ENCODE results near the gene RAB5A.
"Not testable (repeated sequence)": the region's sequence is repeated elsewhere in the genome, so short reads cannot be mapped to it uniquely, and the experiment has no call there.

The RAB5A gene

DNA sequence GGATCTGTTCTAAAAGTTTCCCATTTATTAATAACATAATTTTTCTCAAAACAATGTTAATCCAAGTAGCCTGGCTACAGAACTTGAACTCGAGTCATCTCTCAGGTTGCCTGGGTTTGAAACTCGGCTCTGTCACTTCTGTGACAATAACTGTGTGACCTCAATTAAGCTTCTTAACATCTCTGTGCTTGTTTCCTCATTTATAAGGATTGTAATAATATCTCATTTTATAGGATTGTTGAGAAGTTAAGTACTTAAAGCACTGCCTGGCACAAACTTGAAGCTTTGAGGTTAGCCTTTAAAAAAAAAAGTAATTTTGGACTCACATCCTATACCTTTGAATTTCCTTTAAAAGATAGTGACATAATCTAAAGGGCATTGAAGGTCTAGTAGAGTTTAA, 3.4 kb downstream of the RAB5A start:
- DNase-seq = no peak

DNA sequence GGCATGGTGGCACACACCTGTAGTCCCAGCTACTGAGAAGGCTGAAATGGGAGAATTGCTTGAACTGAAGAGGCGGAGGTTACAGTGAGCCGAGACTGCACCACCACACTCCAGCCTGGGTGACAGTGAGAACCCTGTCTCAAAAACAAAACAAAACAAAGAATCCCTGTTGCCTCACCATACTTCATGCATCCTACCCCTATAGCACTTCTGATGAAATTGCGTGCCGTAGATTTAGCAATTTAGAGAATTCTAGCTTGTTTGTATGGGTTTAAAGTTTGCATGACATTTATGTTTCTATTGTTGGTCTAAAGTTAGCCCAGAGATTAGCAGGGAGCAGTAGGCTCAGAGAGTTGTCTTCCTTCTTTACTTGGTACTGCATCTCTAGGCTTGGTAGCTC, 7.8 kb downstream of the RAB5A start:
- no peak for DNase-seq

DNA sequence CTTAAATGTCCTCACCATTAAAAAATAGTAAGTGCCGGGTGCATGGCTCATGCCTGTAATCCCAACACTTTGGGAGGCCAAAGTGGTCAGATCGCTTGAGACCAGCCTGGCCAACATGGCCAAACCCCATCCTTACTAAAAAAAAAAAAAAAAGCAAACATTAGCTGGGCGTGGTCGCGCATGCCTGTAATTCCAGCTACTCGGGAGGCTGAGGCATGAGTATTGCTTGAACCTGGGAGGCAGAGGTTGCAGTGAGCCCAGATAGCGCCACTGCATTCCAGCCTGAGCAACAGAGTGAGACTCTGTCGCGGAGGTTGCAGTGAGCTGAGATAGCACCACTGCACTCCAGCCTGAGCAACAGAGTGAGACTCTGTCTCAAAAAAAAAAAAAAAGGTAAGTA, 10.5 kb downstream of the RAB5A start:
- DNase-seq = not testable (repeated sequence)

DNA sequence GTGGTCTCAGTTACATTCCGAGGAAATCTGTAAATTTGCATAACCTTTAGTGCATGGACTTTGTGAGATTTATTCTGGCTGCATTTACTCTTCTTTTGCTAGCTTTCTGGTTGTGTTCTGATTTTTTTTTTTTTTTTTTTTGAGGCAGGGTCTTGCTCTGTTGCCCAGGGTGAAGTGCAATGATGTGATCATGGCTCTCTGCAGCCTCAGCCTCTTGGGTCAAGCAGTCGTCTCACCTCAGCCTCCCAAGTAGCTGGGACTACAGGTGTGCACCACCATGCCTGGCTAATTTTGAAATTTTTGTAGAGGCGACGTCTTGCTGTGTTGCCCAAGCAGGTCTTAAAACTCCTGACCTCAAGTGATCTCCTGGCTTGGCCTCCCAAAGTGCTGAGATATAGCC, 12.6 kb downstream of the RAB5A start:
- DNase-seq = no peak

DNA sequence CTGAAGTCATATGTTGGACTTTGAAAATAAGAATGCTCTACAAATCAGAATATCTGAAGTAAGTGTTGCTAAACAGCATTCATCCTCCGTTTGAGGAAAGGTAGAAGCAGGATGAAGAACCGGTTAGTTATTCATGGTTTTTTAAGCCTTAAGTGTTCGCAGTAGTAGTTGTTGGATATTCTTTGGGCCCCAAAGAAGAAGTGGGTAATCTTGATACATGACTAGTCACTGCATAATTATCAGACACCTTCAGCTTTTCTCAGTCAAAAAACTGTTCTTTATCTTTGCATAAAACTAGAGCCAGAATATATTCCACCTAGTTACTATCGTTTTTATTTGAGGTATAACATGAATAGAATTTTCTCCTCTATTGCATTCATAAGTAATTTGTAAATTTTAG, 13.8 kb downstream of the RAB5A start:
- no peak for DNase-seq

DNA sequence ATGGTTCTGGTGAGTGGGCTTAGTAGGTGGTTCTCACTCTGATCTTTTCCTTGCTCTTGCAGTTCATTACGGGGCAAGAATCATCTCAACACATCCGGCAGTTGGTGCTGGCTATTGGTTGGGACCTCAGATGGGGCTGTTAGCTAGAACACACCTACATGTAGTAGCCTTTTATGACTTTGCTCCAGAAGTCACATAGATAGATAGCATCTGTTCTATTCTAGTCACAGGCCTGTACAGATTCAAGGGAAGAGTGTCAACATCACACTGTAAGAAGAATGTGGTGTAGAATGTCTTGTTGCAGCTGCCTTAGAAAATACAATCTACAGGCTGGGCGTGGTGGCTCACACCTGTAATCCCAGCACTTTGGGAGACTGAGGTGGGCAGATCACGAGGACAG, 15.1 kb downstream of the RAB5A start:
- DNase-seq = no peak

DNA sequence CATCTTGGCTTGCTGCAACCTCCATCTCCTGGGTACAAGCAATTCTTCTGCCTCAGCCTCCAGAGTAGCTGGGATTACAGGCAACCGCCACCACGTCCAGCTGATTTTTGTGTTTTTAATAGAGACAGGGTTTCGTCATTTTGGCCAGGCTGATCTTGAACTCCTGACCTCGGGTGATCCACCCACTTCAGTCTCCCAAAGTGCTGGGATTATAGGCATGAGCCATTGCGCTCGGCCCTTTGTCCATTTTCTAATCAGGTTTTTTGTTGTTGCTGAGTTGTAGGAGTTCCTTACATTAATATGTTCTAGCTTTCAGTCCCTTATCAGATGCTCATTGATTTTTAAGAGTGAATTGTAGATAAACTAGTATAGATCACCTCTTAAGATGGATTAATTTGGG, 20.3 kb downstream of the RAB5A start:
- DNase-seq = no peak

DNA sequence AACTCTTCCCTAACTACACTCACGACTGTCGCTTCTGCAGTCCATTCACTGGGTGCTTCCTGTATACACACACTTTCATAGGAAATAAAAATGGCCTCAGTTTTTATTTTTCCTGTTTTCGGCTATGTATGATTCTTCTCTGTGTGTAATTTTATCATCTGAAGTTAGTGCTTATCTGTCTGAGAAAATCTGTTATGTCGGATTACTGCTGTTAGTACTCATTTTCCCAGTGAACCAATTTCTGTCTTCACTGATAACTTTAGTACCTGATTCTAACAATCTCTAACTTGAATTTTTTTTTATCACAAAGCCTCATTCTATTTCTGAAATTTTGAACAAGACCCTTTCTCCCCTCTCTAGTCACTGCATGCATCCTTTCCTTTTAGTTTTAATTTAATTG, 20.9 kb downstream of the RAB5A start:
- no peak for DNase-seq

DNA sequence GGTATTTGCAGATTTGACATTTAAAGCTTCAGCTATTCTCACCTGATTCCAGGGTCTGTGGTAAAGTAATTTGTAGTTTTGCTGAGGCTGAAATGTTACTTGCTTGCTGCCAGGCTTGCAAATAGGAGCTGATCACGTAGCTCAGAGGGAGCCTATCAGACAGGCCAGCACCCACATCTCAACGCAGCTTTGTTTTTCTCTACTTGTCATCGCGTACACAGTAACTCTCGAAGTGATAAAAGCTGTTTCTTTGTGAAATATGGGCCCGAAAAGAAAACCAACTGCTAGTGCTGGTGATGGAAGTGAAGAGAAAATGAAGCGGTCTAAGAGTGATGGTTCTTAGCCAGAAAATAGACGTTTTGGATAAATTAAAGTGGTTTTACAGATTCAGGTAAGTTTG, 23.4 kb downstream of the RAB5A start:
- DNase-seq = no peak

DNA sequence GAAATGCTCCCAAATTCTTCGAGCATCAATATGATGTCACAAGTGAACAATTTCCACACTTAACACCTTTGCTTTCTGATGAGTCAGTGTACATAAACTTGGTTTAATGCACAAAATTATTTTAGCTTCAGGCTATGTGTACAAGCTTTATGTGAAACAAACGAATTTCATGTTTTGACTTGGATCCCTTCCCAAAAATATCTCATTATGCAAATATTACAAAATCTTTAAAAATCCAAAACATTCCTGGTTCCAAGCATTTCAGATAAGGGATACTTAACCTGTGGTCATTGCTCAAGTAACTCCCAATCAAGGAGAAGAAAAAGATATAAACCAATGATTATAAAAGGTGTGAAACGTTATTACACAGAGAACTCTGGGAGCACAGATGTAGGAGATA, 25.2 kb downstream of the RAB5A start:
- DNase-seq = no peak

DNA sequence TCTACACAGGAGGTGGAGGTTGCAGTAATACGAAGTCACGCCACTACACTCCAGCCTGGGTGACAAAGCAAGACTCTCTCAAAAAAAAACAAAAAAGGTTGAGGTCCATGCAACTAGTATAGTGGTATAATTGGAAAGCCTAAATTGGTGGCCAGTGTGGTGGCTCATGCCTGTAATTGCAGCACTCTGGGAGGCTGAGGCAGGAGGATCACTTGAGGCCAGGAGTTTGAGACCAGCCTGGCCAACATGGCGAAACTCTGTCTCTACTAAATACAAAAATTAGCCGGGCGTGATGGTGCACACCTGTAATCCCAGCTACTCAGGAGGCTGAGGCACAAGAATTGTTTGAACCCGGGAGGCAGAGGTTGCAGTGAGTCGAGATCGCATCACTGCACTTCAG, 42.0 kb downstream of the RAB5A start:
- not testable (repeated sequence) for DNase-seq

DNA sequence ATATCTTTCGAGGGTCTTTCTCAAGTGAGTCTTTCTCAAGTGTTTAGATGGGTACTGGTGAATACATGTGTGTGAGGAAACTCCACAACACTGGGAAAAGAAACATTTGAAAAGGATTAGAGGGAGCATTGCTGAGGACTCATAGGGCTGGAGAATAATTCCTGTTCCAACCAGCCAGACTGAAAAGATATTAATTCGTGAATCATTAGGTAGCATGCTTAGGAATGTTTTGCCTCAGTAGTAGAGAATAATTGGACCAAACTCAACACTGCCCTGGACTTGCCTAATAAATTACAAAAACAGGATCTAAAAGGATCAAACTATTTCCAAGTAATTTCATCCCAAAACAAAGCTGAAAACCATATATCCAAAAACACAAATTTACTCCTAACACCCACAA, 47.9 kb downstream of the RAB5A start:
- DNase-seq = no peak

DNA sequence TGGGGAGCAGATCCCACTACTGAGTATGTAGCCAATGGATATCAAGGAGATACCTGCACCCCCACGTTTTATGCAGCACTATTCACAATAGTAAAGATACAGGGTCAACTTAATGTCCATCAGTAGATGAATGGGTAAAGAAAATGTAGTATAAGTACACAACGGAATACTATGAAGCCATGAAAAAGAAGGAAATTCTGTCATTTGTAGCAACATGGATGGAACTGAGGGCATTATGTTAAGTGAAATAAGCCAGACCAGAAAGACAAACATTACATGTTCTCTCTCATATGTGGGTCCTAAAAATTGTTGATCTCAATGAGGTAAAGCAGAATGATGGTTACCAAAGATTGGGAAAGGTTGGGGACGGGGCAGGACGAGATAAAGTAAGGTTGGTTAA, 50.6 kb downstream of the RAB5A start:
- no peak for DNase-seq

DNA sequence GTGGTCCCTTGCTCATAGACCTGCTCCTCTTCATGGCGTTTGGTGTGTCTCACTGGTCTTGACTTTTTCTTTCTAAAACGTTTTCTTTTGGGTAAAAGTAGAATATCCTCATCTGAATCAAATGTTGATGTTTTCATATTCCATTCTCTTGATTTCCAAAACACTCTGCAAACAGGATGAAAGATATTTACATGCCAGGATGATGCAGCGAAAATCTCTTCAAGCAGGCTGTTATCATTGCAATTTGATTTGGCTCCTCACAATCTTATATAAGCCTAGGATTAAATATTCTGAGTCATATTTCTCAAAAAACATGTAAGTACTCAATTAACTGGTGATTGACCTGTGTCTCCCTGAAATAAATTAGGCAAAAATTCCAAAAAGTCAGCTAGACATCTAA, 55.0 kb downstream of the RAB5A start:
- no peak for DNase-seq

DNA sequence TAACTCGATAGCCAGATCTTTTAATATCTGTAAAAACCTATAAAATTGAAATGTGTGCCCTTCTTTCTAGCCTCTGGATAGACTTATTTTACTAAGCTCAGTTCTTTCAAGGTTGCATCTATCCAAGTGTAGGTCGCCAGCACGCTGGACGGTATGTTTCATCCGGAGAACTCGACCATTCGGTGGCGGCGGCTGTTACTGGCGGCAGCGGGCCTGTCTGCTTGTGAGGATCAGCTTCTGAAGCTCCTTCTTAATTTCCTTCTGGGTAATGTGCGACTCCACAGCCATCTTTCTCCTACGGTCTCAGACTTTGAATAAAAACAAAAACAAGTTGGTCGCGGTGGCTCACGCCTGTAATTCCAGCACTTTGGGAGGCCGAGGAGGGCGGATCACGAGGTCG, 61.1 kb downstream of the RAB5A start:
- no peak for DNase-seq

DNA sequence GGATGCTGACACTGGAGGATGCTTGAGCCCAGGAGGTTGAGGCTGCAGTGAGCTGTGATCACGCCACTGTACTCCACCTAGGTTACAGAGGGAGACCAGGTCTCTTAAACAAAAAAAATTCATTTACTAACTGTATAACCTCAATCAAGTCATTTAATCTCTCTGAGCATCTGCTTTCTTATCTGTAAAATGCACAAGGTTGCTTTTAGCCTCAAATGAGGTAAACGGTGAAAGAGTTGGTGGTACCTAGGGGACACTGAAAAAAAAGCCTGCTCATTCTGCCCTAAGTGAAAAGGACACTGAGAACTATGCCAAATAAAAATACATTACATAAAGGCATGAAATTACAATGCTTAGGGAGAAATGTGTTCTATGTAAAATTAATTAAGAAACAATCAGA, 61.7 kb downstream of the RAB5A start:
- no peak for DNase-seq

DNA sequence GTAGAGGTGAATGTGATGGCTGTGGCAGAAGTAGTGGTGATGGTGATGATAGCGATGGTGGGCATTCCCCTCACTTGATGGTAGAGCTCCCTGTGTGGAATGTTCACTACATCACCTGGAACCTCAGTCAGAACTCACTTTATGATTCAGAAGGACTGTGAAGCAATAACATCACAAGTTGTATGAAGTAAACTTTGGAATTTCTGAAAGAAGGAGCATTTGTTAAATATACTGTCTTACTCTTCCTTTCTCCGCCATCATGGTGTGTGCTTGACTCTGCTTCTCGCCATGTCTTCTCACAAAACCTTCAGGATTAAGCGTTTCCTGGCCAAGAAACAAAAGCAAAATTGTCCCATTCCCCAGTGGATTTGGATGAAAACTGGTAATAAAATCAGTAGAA, 65.3 kb downstream of the RAB5A start, which contains the start of gene PP2D1:
TSS of gene PP2D1 (minus strand) at position 101 of the 400 bp plus-strand sequence. CDS start 192 bp downstream, outside the sequence.
- no peak for DNase-seq

DNA sequence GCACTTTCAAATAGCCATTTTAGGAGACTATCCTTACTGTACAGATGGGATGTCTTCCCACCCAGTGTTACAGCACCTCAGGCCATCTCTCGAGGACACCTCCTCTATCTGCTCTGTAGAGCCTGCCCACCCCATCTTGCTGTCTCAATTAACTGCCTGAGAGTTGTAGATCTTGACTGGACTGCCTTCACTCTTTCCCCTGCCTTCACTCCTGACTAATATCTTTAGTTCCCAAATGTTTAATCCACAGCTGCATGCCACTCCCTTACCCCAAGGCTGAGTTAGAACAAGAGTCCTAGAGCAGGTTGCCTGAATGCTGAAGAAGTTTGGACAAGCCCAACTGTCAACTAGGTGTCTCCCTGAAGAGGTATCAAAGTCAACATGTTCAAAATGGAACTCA, 66.5 kb downstream of the RAB5A start:
- DNase-seq = no peak

DNA sequence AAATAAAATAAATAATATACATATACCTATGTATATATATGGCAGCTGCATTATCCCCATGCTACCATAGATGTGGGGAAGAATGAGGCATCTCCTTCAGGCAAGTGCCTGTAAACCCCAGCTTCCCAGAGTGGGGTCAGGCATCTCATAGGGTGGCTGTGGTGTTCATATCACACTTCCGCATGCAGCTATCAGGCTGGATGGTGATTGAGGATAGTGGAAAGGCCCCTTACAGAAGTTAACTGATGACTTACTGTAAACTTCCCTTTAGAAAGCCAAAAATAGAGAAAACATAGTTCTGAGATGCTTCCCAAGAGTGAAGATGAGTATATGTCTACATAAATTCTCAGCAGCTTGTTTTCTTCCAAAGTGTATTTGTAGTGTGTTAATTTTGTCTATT, 68.6 kb downstream of the RAB5A start:
- DNase-seq = no peak

DNA sequence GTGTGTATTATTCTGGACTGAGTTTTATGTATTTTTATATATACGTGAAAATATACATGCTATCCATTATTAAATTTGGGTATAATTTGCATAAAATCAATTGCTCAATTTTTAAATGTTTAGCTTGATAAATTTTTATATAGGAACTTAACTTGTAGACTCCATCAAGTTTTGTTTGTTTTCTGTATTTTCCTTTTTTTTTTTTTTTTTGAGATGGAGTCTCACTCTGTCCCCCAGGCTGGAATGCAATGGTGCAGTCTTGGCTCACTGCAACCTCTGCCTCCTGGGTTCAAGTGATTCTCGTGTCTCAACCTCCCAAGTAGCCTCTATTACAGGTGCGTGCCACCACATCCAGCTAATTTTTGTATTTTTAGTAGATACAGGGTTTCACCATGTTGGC, 69.2 kb downstream of the RAB5A start:
- DNase-seq = not testable (repeated sequence)

DNA sequence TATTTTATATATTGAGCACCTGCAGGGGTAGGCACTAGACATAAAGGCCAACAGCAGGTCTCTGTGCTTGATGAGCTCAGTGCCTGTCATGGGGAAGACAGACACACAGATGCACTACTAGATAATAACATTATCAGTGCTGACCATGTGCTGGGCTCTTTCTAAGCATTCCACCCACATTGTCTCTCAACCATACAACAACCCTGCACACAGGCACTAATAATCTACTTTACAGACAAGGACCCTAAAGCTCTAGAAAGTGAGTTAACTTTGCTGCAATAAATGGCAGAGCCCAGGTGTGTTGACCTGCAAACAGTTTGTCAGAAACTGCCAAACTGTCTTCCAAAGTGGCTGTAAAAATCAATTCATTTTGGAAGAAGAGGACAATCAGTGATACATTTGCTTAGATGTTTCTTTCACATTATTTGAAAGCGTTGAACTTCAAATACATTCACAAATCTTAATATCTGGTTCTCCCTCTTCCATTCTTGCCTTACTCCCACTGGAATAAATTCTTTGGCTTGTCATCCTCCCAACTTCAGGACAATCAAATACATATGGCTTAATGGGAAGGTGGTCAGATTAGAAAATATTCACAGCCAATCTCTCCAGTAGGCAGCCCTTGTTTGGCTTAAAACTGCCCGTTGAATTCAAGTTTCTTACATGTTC, 76.2 kb downstream of the RAB5A start:
- no peak for DNase-seq

DNA sequence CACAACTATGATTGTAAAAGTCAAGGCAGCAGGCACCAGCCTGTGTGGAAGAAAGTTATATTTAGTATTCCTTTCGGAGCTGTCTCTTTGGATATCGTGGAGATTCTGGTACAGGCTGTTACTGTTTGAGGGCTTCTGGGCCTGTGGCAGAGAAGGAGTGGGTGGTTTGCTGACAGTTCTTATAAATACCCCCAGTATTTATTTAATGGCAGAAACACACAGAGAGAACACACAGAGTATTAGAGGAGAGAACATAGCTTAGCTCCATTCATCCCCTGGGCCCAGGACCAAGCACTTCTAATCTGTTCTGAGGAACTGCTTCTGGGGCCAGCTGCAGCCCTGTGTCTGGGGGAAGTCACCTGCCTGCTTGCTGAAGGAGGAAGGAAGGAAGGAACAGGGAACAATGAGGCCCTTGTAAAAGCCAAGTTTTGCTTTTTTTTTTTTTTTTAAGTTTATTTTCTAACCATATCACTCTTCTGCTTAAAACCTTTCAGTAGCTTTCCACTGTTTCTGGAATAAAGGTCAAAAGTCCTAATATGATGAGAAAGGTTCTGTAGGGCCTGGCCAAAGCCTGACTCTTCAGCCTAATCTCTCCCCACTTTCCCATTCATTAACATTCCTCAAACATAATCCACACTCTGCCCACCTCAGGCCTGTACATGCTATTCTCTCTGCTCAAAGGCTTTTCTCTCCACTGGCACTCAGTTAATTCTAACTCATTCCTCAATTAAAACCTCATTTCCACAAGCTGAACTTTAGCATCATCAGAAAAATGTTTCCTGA, 76.9 kb downstream of the RAB5A start:
- DNase-seq = no peak

DNA sequence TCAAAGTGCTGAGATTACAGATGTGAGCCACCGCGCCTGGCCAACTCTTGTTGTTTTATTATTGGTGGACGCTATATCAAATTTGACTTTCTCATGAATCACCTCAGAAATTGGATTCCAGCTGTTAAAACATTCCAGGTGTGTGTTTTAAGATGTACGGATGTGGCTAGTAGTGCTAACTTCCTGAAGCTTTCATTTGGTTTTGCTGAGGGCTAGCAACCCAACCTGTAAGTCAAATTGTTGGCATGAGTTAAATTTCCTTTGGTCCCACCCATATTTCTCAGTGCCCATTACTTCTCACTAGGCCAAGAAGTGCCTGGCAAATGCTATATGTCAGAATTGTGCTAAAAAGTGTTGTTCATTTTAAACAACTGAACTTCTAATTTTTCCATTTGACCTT, 80.2 kb downstream of the RAB5A start:
- DNase-seq = no peak

DNA sequence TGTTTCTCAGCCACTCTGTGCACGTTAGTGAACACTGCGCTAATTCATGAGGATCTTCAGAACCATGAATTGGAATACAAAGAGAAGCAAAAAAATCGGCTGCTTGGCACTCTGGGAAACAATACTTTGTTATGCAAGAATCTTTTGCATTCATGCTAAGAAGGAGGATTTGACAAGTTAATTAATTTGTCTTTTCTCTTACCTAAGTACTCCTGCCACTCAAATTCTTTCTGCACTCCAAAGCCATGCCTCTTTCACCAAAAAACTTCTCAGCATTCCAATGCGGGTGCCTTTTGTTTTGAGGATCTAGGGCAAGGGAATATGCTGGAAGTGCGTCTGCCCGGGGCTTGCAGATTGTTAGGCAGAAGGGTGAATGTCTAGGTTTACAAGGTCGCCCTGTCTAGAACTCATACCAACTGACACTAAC, 82.0 kb downstream of the RAB5A start:
- no peak for DNase-seq

DNA sequence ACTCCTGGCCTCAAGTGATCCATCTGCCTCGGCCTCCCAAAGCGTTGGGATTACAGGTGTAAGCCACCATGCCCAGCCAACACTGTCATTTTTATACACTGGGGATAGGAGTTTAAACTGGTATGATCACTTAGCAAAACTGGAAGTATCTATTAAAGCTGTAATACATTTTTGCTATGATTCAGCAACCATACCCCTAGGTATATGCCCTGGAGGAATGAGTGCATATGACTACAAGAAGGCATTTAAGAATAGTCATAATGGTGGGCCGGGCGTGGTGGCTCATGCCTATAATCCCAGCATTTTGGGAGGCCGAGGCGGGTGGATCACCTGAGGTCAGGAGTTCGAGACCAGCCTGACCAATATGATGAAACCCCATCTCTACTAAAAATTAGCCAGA, 85.0 kb downstream of the RAB5A start:
- not testable (repeated sequence) for DNase-seq
